ENCODE data around the gene PRSS56.

GRCh38 chr2:232513353-232513752, 6.8 kb upstream of the PRSS56 start:
- TF ChIP-seq CTCF (IDR thresholded peaks at IDR 0.05): no peak
- TF ChIP-seq SIN3A (IDR thresholded peaks at IDR 0.05; ENCODE audit: borderline replicate concordance, insufficient read depth, low read depth, low read length): no peak
- no peak for TF ChIP-seq POLR2AphosphoS5 (IDR thresholded peaks at IDR 0.05; ENCODE audit: low read depth, low read length)
